ENCODE results near the gene OR2W3. TPM values are rescaled to one million over a fixed set of nuclear protein-coding genes. Genes with fewer than 3 reads are reported as not detected.

The OR2W3 gene
- total RNA-seq, 1 donor from 2014 or later = 2.5 TPM

Other genes starting within 250 kb of the OR2W3 start
- gene OR13G1, start 215.8 kb upstream of the OR2W3 start, total RNA-seq = not detected
- not detected for gene OR6F1, start 178.9 kb upstream of the OR2W3 start, total RNA-seq
- not detected for gene OR14K1, start 157.0 kb upstream of the OR2W3 start, total RNA-seq
- gene OR14A2, start 147.4 kb upstream of the OR2W3 start, total RNA-seq = not detected
- not detected for gene OR1C1, start 135.0 kb upstream of the OR2W3 start, total RNA-seq
- gene OR14A16, start 71.5 kb upstream of the OR2W3 start, total RNA-seq = not detected
- gene OR11L1, start 53.7 kb upstream of the OR2W3 start, total RNA-seq = not detected
- 5.7 TPM for gene TRIM58, start 38.4 kb upstream of the OR2W3 start, total RNA-seq
- not detected for gene OR2T8, start 24.7 kb downstream of the OR2W3 start, total RNA-seq
- gene OR2AJ1, start 29.3 kb downstream of the OR2W3 start, total RNA-seq = not detected
- gene OR2L8, start 53.3 kb downstream of the OR2W3 start, total RNA-seq = 0.74 TPM
- gene OR2AK2, start 69.6 kb downstream of the OR2W3 start, total RNA-seq = not detected
- gene OR2L5, start 118.1 kb downstream of the OR2W3 start, total RNA-seq = 0.25 TPM
- gene OR2L2, start 134.5 kb downstream of the OR2W3 start, total RNA-seq = under 0.01 TPM
- 0.25 TPM for gene OR2L3, start 151.2 kb downstream of the OR2W3 start, total RNA-seq
- 0.74 TPM for gene OR2L13, start 199.6 kb downstream of the OR2W3 start, total RNA-seq
- 0.25 TPM for gene OR2M5, start 249.6 kb downstream of the OR2W3 start, total RNA-seq

Measured in temporal lobe (tissue), 1 donor.